ENCODE measurements around the gene TNFSF13B. TPM values are rescaled to one million over a fixed set of nuclear protein-coding genes. Genes with fewer than 3 reads are reported as not detected.

Gene TNFSF13B
- total and polyA plus RNA-seq, 4 experiments from 2014 or later: 35.8 to 54.6 (median 41.3) TPM

DNA sequence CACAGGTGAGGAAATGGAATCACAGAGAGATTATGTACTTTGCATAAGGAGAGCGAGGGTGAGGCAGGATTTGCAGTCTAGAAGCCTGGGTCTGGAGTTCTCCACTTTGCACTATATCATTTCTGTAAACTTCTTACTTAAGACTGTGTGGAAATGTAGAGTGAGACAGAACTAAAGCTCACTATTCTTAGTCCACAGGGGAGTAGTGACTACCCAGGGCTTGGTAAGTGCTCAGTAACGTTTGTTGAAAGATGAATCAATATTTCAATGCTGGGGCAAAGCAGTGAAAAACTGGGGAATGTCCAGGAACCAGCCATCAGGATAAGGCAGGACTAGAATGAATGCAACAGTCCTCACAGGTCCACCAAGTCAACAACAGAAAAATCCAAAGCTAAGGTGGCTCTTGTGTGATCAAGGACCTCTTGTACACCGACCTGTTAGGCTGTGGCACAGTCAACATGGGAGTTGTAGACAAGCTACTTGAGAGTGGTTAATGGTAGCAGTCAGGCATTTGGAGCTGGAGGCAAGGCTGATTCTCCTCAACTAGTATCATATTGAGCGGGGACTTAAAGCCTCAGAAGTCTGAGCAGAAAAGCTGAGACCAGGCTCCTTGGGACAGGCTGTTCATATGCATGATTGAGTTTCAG is 929 bp upstream of the TNFSF13B start:
- peaks cover 31% of the 10 kb centered on the region for H3K4me1 ChIP-seq (ENCODE audit: insufficient read depth, low read length)
- no peaks in the 10 kb centered on the region for H3K27me3 Mint-ChIP-seq
- H3K36me3 ChIP-seq (ENCODE audit: insufficient read depth, low read length): no peaks in the 10 kb centered on the region
- POLR2A ChIA-PET (ENCODE audit: partially characterized antibody): interaction anchor here (0.7 to 2.2 kb wide), 4 partner anchors 17 to 53 kb away, joined by 4 to 11 read pairs (median 5); partner anchors contain the start of gene LIG4
- peak overlapping the region; percentile 55 to 91 (median 88) for H3K27ac Mint-ChIP-seq
- peaks cover 0 to 3% (median 0%) of the 10 kb centered on the region in 8 donors for H3K9me3 Mint-ChIP-seq
- no peaks in the 10 kb centered on the region for H3K27me3 ChIP-seq (ENCODE audit: insufficient read depth, low read length)
- peak in 1 of 5 donors; percentile 33 for DNase-seq
- H3K36me3 Mint-ChIP-seq: peaks cover under 1 to 3% of the 10 kb centered on the region in 2 donors
- peak overlapping the region in 6 of 8 donors; percentile 5 to 55 (median 38) for H3K4me3 Mint-ChIP-seq
- H3K4me1 Mint-ChIP-seq: peaks cover 32 to 68% (median 45%) of the 10 kb centered on the region in 4 donors
- intact Hi-C loops (cut with micrococcal nuclease): no loop called here
- H3K4me3 ChIP-seq (ENCODE audit: low read length in 2 of 2): no peak overlapping the region
- CTCF ChIA-PET (ENCODE audit: partially characterized antibody): interaction anchor here (1.8 to 2.8 kb wide), 2 partner anchors 240 to 626 kb away, joined by 6 to 13 read pairs; no protein-coding TSS in a partner anchor
- H3K9me3 ChIP-seq (ENCODE audit: control insufficient read depth in 1 of 2, low read length in 2 of 2): no peaks in the 10 kb centered on the region
- no peak overlapping the region for H3K27ac ChIP-seq (ENCODE audit: low read depth, low read length)

DNA sequence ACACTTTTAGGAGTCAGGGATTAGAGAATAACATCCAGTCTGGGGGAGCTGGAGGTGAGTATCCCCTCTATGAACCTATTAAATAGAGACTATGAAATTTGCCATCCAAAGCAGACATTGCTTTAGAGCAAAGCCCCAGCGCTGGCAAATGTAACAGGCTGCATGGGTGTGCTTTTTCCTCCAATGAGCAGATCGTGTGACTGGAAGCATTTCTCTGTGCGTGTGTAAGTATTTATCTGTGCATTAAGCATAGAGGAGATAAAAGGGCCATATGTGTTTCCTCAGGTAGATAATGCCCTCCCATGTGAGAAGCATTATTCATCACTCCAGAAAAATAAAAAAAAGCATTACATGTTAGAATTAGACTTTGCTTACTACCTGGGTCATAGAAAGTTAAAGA is 924 bp downstream of the TNFSF13B start:
- H3K36me3 Mint-ChIP-seq: peaks cover 0 to 3% of the 10 kb centered on the region in 2 donors
- Histone ChIP-seq H3K27me3 (ENCODE audit: insufficient read depth, low read length) (no peaks in the 10 kb centered on the region), H3K4me1 (ENCODE audit: insufficient read depth, low read length) (peaks cover 31% of the 10 kb centered on the region), H3K4me3 (ENCODE audit: low read length in 2 of 2) (peak overlapping the region; percentile 49 to 58), H3K27ac (ENCODE audit: low read depth, low read length) (peak overlapping the region; percentile 51), H3K36me3 (ENCODE audit: insufficient read depth, low read length) (no peaks in the 10 kb centered on the region), H3K9me3 (ENCODE audit: control insufficient read depth in 1 of 2, low read length in 2 of 2) (no peaks in the 10 kb centered on the region)
- H3K9me3 Mint-ChIP-seq: peaks cover 0 to 3% (median 0%) of the 10 kb centered on the region in 8 donors
- peak overlapping the region; percentile 81 to 94 (median 90) for H3K27ac Mint-ChIP-seq
- peak overlapping the region; percentile 83 to 95 (median 90) for H3K4me3 Mint-ChIP-seq
- H3K4me1 Mint-ChIP-seq: peaks cover 32 to 72% (median 44%) of the 10 kb centered on the region in 4 donors
- intact Hi-C loops (cut with micrococcal nuclease): loop anchor here (1.0 to 2.0 kb wide), 3 partner anchors 36 to 52 kb away; no protein-coding TSS in a partner anchor
- H3K27me3 Mint-ChIP-seq: no peaks in the 10 kb centered on the region
- ChIA-PET CTCF (ENCODE audit: partially characterized antibody) (interaction anchor here (0.7 to 2.8 kb wide), 11 partner anchors 10 to 625 kb away, joined by 3 to 13 read pairs (median 4); no protein-coding TSS in a partner anchor), POLR2A (ENCODE audit: partially characterized antibody) (interaction anchor here (0.9 to 2.2 kb wide), 15 partner anchors 9 to 225 kb away, joined by 3 to 11 read pairs (median 4); partner anchors contain the start of gene LIG4)
- DNase-seq: peak in 4 of 5 donors; percentile 1 to 35 (median 10)

DNA sequence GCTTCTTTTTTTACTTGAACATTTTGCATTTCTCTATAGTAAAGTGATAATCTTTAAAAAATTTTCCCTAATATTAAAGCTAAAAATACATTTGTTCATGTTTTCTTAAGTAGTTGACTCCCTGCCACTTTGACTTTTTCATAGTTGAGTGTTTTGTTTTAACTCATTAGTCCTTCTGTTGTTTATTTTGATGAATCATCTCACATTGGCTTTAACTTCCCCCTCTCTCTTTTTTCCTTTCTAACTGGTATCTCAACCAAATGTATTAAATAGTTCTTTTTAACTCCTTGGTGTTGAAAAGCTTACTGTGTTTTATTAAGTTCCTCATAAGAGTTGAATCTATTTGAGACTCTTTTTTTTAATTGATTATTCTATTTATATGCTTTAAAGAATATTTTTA is 2.8 kb downstream of the TNFSF13B start:
- H3K4me3 Mint-ChIP-seq: peak overlapping the region in 5 of 8 donors; percentile 43 to 65 (median 57)
- Histone ChIP-seq H3K27ac (ENCODE audit: low read depth, low read length) (no peak overlapping the region), H3K36me3 (ENCODE audit: insufficient read depth, low read length) (no peaks in the 10 kb centered on the region), H3K4me1 (ENCODE audit: insufficient read depth, low read length) (peaks cover 20% of the 10 kb centered on the region), H3K27me3 (ENCODE audit: insufficient read depth, low read length) (no peaks in the 10 kb centered on the region), H3K4me3 (ENCODE audit: low read length in 2 of 2) (no peak overlapping the region), H3K9me3 (ENCODE audit: control insufficient read depth in 1 of 2, low read length in 2 of 2) (no peaks in the 10 kb centered on the region)
- no peak for DNase-seq
- H3K27ac Mint-ChIP-seq: peak overlapping the region in 3 of 7 donors; percentile 12 to 78 (median 62)
- POLR2A ChIA-PET (ENCODE audit: partially characterized antibody): no interaction called here
- no peaks in the 10 kb centered on the region for H3K27me3 Mint-ChIP-seq
- peaks cover 25 to 55% (median 31%) of the 10 kb centered on the region in 4 donors for H3K4me1 Mint-ChIP-seq
- intact Hi-C loops (cut with micrococcal nuclease): no loop called here
- H3K9me3 Mint-ChIP-seq: peaks cover 0 to 3% (median 0%) of the 10 kb centered on the region in 8 donors
- peaks cover 4 to 5% of the 10 kb centered on the region in 2 donors for H3K36me3 Mint-ChIP-seq
- CTCF ChIA-PET (ENCODE audit: partially characterized antibody): no interaction called here

DNA sequence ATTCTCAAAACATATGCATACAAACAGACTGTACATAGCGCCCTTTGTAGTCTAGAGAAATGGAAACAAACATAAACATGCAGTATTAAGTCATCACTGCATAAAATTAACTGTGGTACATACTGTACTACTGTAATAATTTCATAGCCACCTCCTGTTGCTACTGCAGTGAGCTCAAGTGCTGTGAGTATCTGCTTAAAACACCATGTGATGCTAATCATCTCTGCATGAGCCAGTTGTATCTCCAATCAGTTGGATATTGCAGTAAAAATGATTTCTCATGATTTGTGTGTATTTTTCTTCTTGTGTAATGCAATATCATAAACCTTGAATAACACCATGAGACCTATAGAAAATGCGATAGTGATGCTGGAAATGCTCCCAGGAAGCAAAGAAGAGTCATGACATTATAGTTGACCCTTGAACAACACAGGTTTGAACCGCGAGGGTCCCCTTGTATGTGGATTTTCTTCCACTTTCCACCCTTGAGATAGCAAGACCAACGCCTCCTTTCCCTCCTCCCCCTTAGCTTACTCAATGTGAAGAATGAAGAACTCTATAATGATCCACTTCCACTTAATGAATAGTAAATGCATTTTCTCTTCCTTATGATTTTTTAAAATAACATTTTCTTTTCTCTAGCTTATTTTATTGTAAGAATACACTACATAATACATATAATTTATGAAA is 4.1 kb downstream of the TNFSF13B start:
- no peaks in the 10 kb centered on the region for H3K36me3 ChIP-seq (ENCODE audit: insufficient read depth, low read length)
- Mint-ChIP-seq H3K27me3 (no peaks in the 10 kb centered on the region), H3K4me3 (peak overlapping the region in 1 of 8 donors; percentile 46), H3K4me1 (peaks cover 18 to 44% (median 27%) of the 10 kb centered on the region in 4 donors), H3K36me3 (peaks cover 4 to 9% of the 10 kb centered on the region in 2 donors), H3K27ac (peak overlapping the region in 3 of 7 donors; percentile 1 to 52 (median 37)), H3K9me3 (peaks cover 0 to 2% (median 0%) of the 10 kb centered on the region in 8 donors)
- DNase-seq: no peak
- no peak overlapping the region for H3K4me3 ChIP-seq (ENCODE audit: low read length in 2 of 2)
- ChIA-PET POLR2A (ENCODE audit: partially characterized antibody) (no interaction called here), CTCF (ENCODE audit: partially characterized antibody) (no interaction called here)
- no peak overlapping the region for H3K27ac ChIP-seq (ENCODE audit: low read depth, low read length)
- intact Hi-C loops (cut with micrococcal nuclease): no loop called here
- no peaks in the 10 kb centered on the region for H3K9me3 ChIP-seq (ENCODE audit: control insufficient read depth in 1 of 2, low read length in 2 of 2)
- no peaks in the 10 kb centered on the region for H3K27me3 ChIP-seq (ENCODE audit: insufficient read depth, low read length)
- H3K4me1 ChIP-seq (ENCODE audit: insufficient read depth, low read length): peaks cover 20% of the 10 kb centered on the region

DNA sequence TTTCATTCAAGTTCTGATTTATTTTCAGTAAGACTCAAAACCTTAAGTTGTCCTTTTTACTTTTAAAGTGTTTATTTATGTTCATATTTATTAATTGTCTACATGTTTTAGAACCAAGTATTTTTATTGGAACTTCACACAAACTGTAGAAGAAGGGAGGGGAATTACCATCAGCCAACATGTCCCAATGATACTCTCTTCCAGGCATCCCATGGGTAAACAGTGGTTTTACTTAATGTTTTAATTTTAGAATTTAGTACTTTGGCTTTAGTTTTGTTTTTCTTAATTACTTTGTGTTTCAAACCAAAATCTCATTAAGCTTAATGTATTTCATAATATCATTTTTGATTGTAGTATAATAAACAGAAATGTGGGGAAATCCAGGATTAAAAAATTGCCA is 5.2 kb downstream of the TNFSF13B start:
- Histone ChIP-seq H3K4me1 (ENCODE audit: insufficient read depth, low read length) (peaks cover 14% of the 10 kb centered on the region), H3K36me3 (ENCODE audit: insufficient read depth, low read length) (no peaks in the 10 kb centered on the region), H3K4me3 (ENCODE audit: low read length in 2 of 2) (no peak overlapping the region), H3K9me3 (ENCODE audit: control insufficient read depth in 1 of 2, low read length in 2 of 2) (no peaks in the 10 kb centered on the region), H3K27ac (ENCODE audit: low read depth, low read length) (no peak overlapping the region), H3K27me3 (ENCODE audit: insufficient read depth, low read length) (no peaks in the 10 kb centered on the region)
- no peak overlapping the region for H3K27ac Mint-ChIP-seq
- H3K4me1 Mint-ChIP-seq: peaks cover 10 to 34% (median 20%) of the 10 kb centered on the region in 4 donors
- CTCF ChIA-PET (ENCODE audit: partially characterized antibody): no interaction called here
- H3K4me3 Mint-ChIP-seq: no peak overlapping the region
- H3K9me3 Mint-ChIP-seq: peaks cover 0 to 2% (median 0%) of the 10 kb centered on the region in 8 donors
- H3K36me3 Mint-ChIP-seq: peaks cover 8 to 16% of the 10 kb centered on the region in 2 donors
- POLR2A ChIA-PET (ENCODE audit: partially characterized antibody): no interaction called here
- no peak for DNase-seq
- intact Hi-C loops (cut with micrococcal nuclease): no loop called here
- H3K27me3 Mint-ChIP-seq: no peaks in the 10 kb centered on the region

DNA sequence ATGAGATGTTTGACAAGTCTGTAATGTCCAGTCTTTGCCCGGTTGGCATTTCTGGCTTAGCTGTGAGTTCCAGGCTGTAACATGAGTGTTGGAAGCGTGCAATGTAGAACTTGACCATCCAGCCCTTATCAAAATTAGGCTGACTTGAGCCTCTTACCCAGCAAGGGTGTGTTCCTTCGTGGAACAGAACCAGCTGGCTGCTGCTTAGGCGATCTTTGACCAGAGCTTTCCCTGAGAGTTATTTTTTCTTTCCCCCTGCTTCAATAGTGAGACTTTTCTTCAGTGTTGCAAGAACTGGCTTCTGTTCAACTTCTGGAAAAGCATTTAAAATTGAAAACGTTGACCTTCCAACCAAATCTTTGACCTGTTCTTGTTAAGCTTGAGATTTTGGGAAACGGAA is 6.5 kb downstream of the TNFSF13B start:
- Histone ChIP-seq H3K27me3 (ENCODE audit: insufficient read depth, low read length) (no peaks in the 10 kb centered on the region), H3K27ac (ENCODE audit: low read depth, low read length) (no peak overlapping the region), H3K9me3 (ENCODE audit: control insufficient read depth in 1 of 2, low read length in 2 of 2) (no peaks in the 10 kb centered on the region), H3K4me1 (ENCODE audit: insufficient read depth, low read length) (peaks cover 6% of the 10 kb centered on the region), H3K36me3 (ENCODE audit: insufficient read depth, low read length) (no peaks in the 10 kb centered on the region), H3K4me3 (ENCODE audit: low read length in 2 of 2) (no peak overlapping the region)
- CTCF ChIA-PET (ENCODE audit: partially characterized antibody): no interaction called here
- intact Hi-C loops (cut with micrococcal nuclease): no loop called here
- no peak overlapping the region for H3K27ac Mint-ChIP-seq
- POLR2A ChIA-PET (ENCODE audit: partially characterized antibody): interaction anchor here (1.3 kb wide), 1 partner anchor 9 kb away, joined by 4 read pairs; no protein-coding TSS in a partner anchor
- no peak overlapping the region for H3K4me3 Mint-ChIP-seq
- H3K4me1 Mint-ChIP-seq: peaks cover 0 to 21% (median 9%) of the 10 kb centered on the region in 4 donors
- no peaks in the 10 kb centered on the region for H3K27me3 Mint-ChIP-seq
- peaks cover 0 to 2% (median 0%) of the 10 kb centered on the region in 8 donors for H3K9me3 Mint-ChIP-seq
- DNase-seq: no peak
- peaks cover 8 to 20% of the 10 kb centered on the region in 2 donors for H3K36me3 Mint-ChIP-seq

DNA sequence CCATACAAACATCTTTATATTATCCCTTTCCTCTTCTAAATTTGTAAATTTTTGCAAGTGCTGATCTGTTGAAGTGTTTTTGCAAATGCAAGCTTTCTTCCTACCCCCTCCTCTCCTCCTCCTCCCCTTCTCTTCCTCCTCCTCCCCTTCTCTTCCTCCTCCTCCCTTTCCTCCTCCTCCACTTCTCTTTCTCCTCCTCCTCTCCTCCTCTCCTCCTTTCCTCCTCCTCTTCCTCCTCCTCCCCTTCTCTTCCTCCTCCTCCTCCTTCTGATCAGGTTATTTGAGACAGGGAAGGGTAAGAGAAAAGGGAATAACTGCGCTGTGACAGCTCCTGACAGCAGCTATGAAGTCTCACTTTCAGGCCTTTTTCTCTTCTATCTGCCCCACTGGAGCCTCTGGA is 8.9 kb downstream of the TNFSF13B start:
- Histone ChIP-seq H3K4me1 (ENCODE audit: insufficient read depth, low read length) (no peaks in the 10 kb centered on the region), H3K9me3 (ENCODE audit: control insufficient read depth in 1 of 2, low read length in 2 of 2) (no peaks in the 10 kb centered on the region), H3K4me3 (ENCODE audit: low read length in 2 of 2) (no peak overlapping the region), H3K27me3 (ENCODE audit: insufficient read depth, low read length) (no peaks in the 10 kb centered on the region), H3K36me3 (ENCODE audit: insufficient read depth, low read length) (no peaks in the 10 kb centered on the region), H3K27ac (ENCODE audit: low read depth, low read length) (no peak overlapping the region)
- ChIA-PET CTCF (ENCODE audit: partially characterized antibody) (no interaction called here), POLR2A (ENCODE audit: partially characterized antibody) (no interaction called here)
- intact Hi-C loops (cut with micrococcal nuclease): no loop called here
- peaks cover 2 to 10% (median 3%) of the 10 kb centered on the region in 4 donors for H3K4me1 Mint-ChIP-seq
- H3K9me3 Mint-ChIP-seq: peaks cover 0 to 2% (median 0%) of the 10 kb centered on the region in 8 donors
- DNase-seq: no peak
- H3K4me3 Mint-ChIP-seq: no peak overlapping the region
- no peaks in the 10 kb centered on the region for H3K27me3 Mint-ChIP-seq
- H3K27ac Mint-ChIP-seq: no peak overlapping the region
- peaks cover 13 to 24% of the 10 kb centered on the region in 2 donors for H3K36me3 Mint-ChIP-seq
